ENCODE data around the gene IDH3G. TPM values are rescaled to one million over a fixed set of nuclear protein-coding genes. Genes with fewer than 3 reads are reported as not detected.

IDH3G gene
- total and polyA plus RNA-seq, 2 donors (not counting 3 experiments of a cell fraction or from before 2014, with no cell fraction given) = 57.7 to 116 TPM

- ChIA-PET POLR2A (no interaction called here), CTCF (interaction anchor here (1.0 to 1.2 kb wide), 2 partner anchors 11 to 96 kb away, joined by 3 read pairs; partner anchors contain the start of gene SLC6A8)
- BruUV-seq (replicated peaks) = no TSS peak
- no peak for DNase-seq (ENCODE audit: low read depth, low spot score)
- FAIRE-seq = no peak
- intact Hi-C loops (cut with micrococcal nuclease) (no loop called here), dilution Hi-C loops (cut with MboI; ENCODE audit: extremely low pct_ligation_motif_present, low sequenced_read_pairs) (no loop called here)
- no peaks in the 10 kb centered on the region for H3K27me3 ChIP-seq (ENCODE audit: control insufficient read depth in 2 of 2, insufficient read depth in 2 of 2, low read length in 2 of 2)
- H3K79me2 ChIP-seq (ENCODE audit: control insufficient read depth, insufficient read depth, low read length) = no peaks in the 10 kb centered on the region
- H3K9me3 ChIP-seq (replicated peaks; ENCODE audit: control insufficient read depth, insufficient read depth, low read length) = no peaks in the 10 kb centered on the region
- no peak overlapping the region for H3K27ac ChIP-seq (ENCODE audit: insufficient read depth, low read depth, low read length)
- H3K9me1 ChIP-seq (replicated peaks; ENCODE audit: control insufficient read depth, extremely low read depth, insufficient read depth, low read length) = no peaks in the 10 kb centered on the region
- no peaks in the 10 kb centered on the region for H4K20me1 ChIP-seq (replicated peaks; ENCODE audit: control insufficient read depth, extremely low read depth, insufficient read depth, low read length)
- no peak overlapping the region for H3K9ac ChIP-seq (replicated peaks; ENCODE audit: extremely low read depth, insufficient read depth, low read length)
- H3K4me3 ChIP-seq (replicated peaks in 1 of 3; ENCODE audit: insufficient read depth in 1 of 3, low read depth in 1 of 3, low read length in 3 of 3) = no peak overlapping the region
- no peak overlapping the region for H2AFZ ChIP-seq (ENCODE audit: low read depth, low read length)
- peaks cover 0 to 10% of the 10 kb centered on the region in 2 experiments for H3K36me3 ChIP-seq (ENCODE audit: control insufficient read depth in 2 of 2, extremely low read depth in 1 of 2, insufficient read depth in 2 of 2, low read length in 2 of 2)
- H3K4me2 ChIP-seq (ENCODE audit: insufficient read depth, low read length) = no peak overlapping the region
- no peak for TF ChIP-seq POLR2AphosphoS5 (IDR thresholded peaks at IDR 0.05; ENCODE audit: insufficient read depth, low read depth, low read length)
- TF ChIP-seq POLR2A (IDR thresholded peaks at IDR 0.05; ENCODE audit: low read depth, low read length) = no peak
- no peak for TF ChIP-seq GATA2 (IDR thresholded peaks at IDR 0.05; ENCODE audit: insufficient read depth, insufficient read length, low read depth, low read length)
- no peak for TF ChIP-seq FOS (IDR thresholded peaks at IDR 0.05; ENCODE audit: borderline replicate concordance, insufficient read depth, low read length)
- H3K4me1 ChIP-seq (ENCODE audit: control insufficient read depth, extremely low read depth, insufficient read depth, low read length) = no peaks in the 10 kb centered on the region
Measured at GRCh38 chrX:153782871-153783270, 11.3 kb downstream of the IDH3G start.

DNA sequence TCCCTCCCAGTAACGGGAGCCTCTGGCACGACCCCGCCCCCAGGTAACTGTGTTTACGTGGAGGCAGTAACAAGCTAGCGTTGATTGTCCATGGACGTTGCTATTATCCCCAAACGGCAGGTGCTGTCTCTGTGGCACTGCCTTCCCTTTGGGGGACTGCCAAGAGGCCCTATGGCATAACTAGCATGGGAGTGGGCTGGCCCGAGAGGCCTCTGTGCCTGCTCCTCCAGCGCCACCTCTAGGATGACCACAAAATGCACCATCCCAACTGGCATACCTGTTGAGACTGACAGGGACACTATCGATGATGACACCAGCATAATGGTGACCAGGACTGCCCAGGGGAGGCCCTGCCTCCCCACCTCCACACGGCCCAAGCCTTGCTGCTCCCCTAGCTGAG is 11.9 kb downstream of the IDH3G start:
- Histone ChIP-seq H3K9me1 (replicated peaks; ENCODE audit: control insufficient read depth, extremely low read depth, insufficient read depth, low read length) (no peaks in the 10 kb centered on the region), H3K9ac (replicated peaks; ENCODE audit: extremely low read depth, insufficient read depth, low read length) (no peak overlapping the region), H3K27me3 (ENCODE audit: control insufficient read depth in 2 of 2, insufficient read depth in 2 of 2, low read length in 2 of 2) (no peaks in the 10 kb centered on the region), H3K4me2 (ENCODE audit: insufficient read depth, low read length) (no peak overlapping the region), H2AFZ (ENCODE audit: low read depth, low read length) (no peak overlapping the region), H4K20me1 (replicated peaks; ENCODE audit: control insufficient read depth, extremely low read depth, insufficient read depth, low read length) (no peaks in the 10 kb centered on the region), H3K36me3 (ENCODE audit: control insufficient read depth in 2 of 2, extremely low read depth in 1 of 2, insufficient read depth in 2 of 2, low read length in 2 of 2) (peaks cover 0 to 8% of the 10 kb centered on the region in 2 experiments), H3K9me3 (replicated peaks; ENCODE audit: control insufficient read depth, insufficient read depth, low read length) (no peaks in the 10 kb centered on the region), H3K27ac (ENCODE audit: insufficient read depth, low read depth, low read length) (no peak overlapping the region), H3K4me1 (ENCODE audit: control insufficient read depth, extremely low read depth, insufficient read depth, low read length) (no peaks in the 10 kb centered on the region), H3K4me3 (replicated peaks in 1 of 3; ENCODE audit: insufficient read depth in 1 of 3, low read depth in 1 of 3, low read length in 3 of 3) (no peak overlapping the region), H3K79me2 (ENCODE audit: control insufficient read depth, insufficient read depth, low read length) (no peaks in the 10 kb centered on the region)
- dilution Hi-C loops (cut with MboI; ENCODE audit: extremely low pct_ligation_motif_present, low sequenced_read_pairs) = no loop called here
- TF ChIP-seq JUN (IDR thresholded peaks at IDR 0.05; ENCODE audit: borderline replicate concordance, insufficient read depth, insufficient read length, low read depth) (no peak), CTCF (IDR thresholded peaks at IDR 0.05; ENCODE audit: extremely low read depth in 1 of 2, insufficient read depth in 1 of 2, low read depth in 1 of 2, low read length in 2 of 2) (peak in 1 of 2 donors; percentile 2)
- FAIRE-seq (no peak), DNase-seq (ENCODE audit: low read depth, low spot score) (no peak)
- BruUV-seq (replicated peaks) = no TSS peak
- POLR2A ChIA-PET = no interaction called here
- intact Hi-C loops (cut with micrococcal nuclease) = no loop called here
- CTCF ChIA-PET = interaction anchor here (1.0 to 1.2 kb wide), 2 partner anchors 11 to 95 kb away, joined by 3 read pairs; partner anchors contain the start of gene SLC6A8

Measured in endothelial cell of umbilical vein (primary cell).